Superior temporal gyrus (tissue), 1 donor: ENCODE data around the gene VCL.
A peak's percentile ranks its signal among the peaks of the same experiment; 100 is the strongest.
"Not testable (repeated sequence)": the region's sequence is repeated elsewhere in the genome, so short reads cannot be mapped to it uniquely, and the experiment has no call there.

Experiments used
- DNase-seq: peaks from one replicate; pipeline ENCODE4 v3.0.0-alpha.2; 2016; ENCODE audit errors: extremely low spot score

The VCL gene

DNA sequence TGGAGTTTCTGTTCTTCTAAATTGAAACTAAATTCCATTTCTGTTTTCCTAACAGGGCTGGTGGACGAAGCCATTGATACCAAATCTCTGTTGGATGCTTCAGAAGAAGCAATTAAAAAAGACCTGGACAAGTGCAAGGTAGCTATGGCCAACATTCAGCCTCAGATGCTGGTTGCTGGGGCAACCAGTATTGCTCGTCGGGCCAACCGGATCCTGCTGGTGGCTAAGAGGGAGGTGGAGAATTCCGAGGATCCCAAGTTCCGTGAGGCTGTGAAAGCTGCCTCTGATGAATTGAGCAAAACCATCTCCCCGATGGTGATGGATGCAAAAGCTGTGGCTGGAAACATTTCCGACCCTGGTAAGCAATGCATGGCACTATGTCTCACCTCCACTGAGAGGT lies 107.1 kb downstream of the VCL start:
- DNase-seq, result peak; percentile 50

DNA sequence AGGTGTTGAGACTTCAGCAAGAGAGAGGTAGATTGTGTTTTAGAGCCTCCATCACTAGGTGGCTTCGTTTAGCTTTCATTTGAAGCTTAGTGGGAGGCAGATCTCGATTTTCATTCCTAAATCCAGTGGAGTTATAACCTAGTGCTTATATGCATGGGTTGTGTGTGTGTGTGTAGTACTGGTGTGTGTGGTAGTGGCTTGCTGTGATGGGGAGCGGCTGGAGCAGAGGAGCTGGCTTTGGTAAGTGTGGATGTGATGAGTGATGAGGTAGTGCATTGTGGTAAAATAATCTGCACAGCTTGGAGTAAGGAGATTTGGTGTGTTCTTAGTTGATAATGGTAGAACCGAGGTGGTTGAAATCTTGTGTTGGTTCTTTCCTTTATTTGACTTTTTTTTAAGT lies 109.5 kb downstream of the VCL start:
- no peak for DNase-seq

DNA sequence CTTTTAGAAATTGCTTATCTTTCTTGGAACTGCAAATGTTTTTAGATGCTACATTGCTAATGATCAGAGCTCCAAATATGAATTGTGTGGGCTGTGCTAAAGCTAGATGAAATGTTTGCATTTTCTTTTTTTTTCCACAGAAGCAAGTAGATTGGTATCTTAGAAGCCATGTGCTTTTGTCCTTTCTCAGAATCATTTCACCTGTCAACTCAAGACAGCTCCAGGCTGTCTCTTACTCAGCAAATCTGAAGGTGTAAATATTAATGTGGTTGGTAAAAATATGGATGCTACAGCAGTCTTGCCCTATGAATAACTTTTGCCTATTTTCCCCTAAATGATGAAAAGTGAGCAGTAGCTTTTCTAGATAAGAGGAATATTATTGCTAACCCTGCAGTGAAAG lies 111.5 kb downstream of the VCL start:
- no peak for DNase-seq

DNA sequence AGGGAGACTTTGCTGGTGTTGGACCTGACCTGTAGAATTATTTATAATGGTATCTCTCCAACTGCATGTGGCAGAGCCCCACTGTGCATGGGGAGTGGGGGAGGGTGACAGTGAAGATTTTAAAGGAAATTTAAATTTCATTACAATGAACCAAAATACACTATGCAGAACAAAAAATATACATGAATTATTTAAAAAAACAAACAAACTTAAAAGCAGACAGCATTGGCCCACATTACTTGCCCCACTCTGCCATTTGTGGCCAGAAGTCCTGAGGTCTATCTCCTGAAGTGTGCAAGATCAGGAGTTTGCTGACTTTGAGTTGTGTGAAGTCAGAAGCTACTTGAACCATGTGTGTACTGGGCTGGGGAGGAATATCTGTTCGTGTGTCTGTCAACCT lies 112.2 kb downstream of the VCL start:
- DNase-seq, result no peak

DNA sequence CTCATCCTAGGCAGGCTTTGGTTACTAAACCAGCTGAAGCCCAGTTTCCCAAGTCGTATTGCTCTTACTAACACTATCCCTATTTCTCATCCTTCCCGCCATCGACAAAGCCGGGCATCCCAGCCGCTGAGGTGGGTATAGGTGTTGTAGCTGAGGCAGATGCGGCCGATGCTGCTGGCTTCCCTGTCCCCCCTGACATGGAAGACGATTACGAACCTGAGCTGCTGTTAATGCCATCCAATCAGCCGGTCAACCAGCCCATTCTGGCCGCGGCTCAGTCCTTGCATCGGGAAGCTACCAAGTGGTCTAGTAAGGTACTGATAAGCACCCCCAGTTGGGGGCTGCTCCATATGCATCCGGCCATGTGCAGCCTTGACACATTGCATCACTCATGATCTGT lies 113.9 kb downstream of the VCL start:
- DNase-seq, result no peak

DNA sequence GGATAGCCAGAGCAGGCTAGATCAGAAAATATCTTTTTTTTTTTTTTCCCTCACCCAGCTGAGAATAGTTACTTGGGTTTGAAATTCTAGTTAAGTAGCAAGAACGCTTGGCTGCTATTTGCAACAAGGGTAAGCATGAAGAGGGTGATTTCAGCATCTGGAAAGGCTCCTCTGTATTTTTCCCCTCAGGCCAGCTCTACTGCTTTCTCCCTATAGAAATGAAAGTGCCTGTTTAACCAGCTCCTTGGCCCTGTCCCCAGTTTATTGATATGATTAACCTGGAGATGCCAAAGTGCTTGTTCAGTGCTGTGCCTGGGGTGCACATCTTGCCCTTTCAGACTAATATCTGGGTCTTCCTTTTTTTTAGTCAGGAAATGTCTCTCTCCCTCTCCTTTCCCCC lies 115.6 kb downstream of the VCL start:
- peak; percentile 26 for DNase-seq

DNA sequence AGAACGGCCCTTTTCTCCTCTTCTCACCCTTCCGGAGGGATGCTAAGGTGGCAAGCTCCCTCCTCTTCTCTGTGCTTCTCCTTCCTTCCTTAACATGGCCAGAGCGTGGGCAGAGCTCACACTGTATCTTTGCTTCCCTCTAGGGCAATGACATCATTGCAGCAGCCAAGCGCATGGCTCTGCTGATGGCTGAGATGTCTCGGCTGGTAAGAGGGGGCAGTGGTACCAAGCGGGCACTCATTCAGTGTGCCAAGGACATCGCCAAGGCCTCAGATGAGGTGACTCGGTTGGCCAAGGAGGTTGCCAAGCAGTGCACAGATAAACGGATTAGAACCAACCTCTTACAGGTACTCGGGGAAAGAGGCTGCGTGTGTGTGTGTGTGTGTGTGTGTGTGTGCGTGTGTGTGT lies 116.1 kb downstream of the VCL start:
- DNase-seq, result peak; percentile 55

DNA sequence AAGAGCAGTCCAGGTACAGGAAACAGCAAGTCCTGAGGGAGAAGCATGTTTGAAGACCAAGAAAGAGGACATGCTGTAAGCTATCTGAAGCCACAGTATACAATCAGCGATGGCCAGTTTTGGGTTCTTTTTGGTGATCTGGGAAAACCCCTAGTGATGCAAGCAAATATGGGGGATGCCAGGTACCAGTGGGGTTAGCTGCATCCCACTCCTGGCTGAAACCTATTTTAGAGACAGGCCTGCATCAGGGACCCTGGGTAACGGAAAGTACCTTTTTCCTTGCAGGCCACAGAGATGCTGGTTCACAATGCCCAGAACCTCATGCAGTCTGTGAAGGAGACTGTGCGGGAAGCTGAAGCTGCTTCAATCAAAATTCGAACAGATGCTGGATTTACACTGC lies 119.8 kb downstream of the VCL start:
- DNase-seq, result no peak

DNA sequence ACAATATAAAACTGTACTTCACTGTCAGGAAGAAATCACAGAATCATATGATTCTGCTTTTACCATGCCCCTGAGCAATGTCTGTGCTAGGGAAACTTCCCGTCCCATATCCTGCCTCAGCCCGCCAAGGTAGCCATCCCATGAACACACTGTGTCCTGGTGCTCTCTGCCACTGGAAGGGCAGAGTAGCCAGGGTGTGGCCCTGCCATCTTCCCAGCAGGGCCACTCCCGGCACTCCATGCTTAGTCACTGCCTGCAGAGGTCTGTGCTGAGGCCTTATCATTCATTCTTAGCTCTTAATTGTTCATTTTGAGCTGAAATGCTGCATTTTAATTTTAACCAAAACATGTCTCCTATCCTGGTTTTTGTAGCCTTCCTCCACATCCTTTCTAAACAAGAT lies 120.9 kb downstream of the VCL start:
- no peak for DNase-seq

DNA sequence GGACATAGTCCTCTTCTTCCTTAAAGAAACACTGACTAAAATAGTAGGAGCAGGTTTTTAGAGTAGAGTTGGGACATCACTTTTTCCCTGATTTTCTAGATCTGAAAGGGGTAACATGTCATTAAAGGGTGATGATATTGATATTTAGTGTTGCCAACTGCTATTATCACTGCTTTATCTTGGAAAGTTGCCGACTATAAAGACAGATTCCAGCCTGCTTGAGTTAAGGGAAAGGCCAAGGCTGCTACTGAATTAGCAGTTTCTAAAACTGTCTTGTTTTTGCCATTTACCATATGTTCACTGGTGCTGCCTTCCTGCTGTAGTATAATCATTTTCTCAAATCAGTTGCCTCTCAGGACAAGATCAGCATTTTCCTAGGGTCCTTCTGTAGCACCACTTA lies 123.0 kb downstream of the VCL start:
- peak; percentile 32 for DNase-seq

DNA sequence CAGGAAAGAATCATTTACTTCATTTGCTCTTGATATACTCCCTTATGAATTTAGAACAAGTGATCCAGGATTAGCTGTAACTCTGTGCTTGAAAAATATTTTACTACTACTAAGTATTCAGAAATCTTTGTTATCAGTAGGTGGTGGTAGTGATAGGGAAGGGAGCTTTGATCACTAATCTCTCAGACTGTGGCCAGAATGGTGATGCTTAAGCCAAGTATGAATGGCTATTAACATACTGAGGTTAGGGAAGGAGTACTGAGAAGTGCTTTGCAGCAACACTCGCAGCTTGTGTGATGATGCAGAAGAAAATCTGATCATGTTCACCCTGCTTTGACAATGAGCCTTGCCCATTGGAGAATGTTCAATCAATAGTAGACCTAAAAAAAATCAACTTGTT lies 123.5 kb downstream of the VCL start:
- no peak for DNase-seq

DNA sequence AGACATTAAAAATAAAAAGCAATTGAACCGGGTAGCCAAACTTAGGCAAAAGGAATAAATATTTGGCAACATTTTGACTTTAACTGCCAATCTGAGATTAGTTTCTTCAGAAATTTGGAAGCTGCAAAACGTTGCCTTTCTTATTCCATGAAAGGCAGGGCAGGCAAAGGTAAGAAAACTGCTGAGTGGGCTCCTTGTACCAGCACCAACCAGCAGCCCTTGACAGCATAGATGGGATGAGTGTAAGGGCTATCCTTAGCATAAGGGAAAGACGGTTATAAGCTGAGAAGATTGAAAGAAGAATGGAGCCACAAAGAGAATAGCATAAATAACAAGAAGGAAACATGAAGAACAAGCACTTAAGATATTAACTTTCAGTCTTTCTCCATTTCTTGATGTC lies 124.1 kb downstream of the VCL start:
- DNase-seq, result no peak

DNA sequence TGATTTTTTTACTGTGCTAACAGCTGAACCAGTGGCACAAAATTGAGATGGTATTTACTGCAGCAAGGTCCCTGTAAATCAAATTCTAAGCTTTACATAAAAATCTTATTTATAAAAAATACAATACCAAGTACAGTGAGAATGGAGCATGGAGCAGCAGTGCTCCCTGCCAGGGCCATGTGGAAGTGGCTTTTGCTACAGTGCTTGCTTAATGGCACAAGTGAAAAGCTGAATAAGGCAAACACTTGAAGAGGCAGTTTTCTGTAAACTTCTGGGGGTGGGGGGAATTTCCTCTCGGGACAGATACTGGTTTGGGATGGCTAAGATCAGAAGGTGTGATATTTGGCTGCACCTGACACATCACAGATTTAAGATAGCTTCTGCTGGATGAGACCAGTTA lies 125.2 kb downstream of the VCL start:
- DNase-seq, result no peak

DNA sequence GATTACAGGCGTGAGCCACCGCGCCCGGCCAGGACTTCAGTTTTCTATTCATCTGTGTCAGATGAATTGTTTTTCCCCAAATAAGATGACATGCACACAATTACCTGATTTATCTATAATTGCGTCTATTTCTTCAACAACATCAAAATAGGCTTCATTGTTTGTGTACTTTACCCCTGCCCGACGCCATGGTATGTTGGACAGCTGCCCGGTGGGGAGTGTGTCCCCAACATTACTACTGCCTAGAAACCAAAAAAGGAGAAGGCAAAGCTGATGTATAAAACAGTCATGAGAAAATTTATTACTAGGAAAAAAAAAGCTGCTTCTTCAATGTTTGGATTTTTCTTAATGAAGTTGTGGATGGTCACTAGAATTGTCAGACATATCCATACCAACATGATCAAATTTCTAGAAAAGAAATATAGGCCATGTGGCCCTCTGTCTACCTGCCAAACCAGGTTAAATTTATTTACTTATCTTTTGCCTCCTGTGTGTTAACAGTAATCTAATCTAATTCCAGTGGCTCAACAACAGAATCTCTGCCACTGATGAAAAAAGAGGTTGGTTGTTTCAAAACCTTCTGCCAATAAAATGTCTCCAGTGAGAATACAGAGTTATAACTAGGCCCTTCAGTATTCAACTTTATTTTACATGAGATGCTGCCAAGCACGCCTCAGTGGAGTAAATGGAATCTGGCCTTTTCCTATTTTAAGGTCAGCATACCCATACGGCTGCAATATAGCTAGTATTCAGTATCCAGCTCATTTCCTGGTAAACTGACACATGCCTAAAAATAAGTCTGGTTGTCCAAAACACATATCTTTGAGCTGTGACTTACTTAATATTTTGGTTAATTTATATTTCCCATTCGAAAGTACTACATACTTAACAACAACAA lies 136.3 kb downstream of the VCL start:
- DNase-seq, result no peak

DNA sequence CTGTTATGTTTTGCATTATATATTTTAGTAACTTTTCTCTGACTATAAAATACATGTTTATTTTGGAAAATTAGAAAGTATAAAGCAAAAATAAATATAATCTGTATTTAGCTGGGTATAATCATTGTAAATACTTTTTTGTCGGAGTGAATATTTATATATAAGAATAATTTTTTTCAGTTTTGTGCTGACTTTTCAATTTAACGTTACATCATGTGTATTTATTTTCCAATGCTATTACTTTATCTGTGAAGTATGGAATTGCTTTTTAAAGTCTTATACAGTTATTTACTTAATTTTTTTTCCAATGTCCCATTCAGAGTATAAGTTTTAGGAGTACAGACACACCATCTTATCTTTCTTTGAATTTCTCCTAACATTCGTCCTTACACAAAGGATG lies 137.5 kb downstream of the VCL start:
- DNase-seq, result no peak

DNA sequence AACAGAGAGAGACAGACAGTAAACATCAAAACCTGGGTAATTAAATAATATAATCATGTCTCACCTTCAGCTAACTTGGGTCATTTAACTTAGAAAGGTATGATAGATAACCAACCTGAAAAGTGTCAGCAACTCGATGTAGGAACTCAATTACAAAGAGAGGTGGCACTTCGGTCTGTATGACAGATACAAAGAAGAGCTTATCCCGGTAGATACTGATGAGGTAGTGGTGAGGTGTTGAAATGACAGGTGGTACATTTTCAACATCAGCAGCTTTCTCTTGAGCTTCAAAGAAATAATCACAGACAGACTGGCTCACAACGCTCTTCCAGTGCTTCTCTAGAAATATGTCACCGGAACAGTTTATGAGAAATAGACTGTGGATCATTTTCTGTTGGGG lies 140.1 kb downstream of the VCL start:
- DNase-seq, result no peak

DNA sequence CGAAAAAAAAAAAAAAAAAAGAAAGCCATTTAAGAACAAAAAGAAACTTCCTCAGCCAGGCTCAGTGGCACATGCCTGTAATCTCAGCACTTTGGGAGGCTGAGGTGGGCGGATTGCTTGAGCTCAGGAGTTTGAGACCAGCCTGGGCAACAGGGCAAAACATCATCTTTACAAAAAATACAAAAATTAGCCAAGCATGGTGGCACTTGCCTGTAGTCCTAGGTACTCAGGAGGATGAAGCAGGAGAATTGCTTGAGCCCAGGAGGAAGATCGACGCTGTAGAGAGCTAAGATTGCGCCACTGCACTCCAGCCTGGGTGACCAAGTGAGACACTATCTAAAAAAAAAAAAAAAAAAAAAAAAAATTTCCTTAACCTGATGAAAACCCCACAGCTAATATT lies 140.7 kb downstream of the VCL start:
- not testable (repeated sequence) for DNase-seq

DNA sequence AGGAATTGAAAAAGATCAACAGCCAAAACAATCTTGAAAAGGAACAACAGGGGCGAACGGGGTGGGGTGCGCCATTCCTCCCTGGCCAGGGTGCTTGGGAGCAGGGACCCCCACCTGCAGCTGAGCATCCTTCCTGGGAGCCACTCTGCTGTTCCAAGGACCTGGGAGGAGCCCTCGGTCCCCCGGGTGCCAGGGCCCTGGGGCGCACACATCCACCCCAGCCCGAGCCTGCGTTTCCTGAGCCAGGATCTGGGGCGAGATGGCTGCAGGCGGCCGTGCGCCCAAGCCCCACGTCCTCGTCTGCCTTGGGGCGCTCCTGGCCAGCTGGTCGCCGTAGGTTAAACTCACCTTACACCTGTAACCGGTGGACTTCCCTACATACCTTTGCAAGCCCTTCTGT lies 142.1 kb downstream of the VCL start:
- DNase-seq, result no peak

DNA sequence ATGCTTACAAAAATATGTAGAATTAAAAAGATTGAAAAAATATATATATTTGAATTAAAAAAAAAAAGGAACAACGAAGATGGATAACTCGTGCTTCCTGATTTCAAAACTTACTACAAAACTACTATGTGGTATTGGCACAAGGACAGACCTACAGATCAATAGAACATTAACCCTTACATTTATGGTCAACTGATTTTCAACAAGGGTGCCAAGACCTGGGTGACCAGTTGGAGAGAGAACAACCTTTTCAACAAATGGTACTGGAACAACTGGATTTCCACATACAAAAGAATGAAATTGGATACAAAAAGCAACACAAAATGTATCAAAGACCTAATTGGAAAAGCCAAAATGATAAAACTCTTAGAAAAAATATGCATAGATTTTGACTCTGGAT lies 142.6 kb downstream of the VCL start:
- DNase-seq, result no peak

DNA sequence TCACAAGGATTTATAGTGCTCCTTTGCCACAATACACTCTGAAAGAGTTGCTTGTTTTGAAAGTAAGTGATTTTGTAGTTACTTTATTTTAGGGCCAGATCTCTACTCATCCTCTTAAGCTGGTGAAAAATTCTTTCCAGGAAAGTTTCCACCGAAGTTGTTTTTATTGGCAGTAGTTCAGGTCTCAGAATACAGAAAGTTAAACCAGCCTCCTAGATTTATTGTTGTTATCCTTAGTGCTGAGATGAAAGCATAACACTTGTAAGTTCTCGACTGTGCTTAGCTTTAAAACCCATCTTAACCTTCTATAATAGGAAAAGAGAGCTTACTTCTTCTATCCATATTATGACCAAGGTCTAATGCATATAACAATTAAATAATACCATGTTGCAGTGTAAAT lies 147.2 kb downstream of the VCL start:
- no peak for DNase-seq

DNA sequence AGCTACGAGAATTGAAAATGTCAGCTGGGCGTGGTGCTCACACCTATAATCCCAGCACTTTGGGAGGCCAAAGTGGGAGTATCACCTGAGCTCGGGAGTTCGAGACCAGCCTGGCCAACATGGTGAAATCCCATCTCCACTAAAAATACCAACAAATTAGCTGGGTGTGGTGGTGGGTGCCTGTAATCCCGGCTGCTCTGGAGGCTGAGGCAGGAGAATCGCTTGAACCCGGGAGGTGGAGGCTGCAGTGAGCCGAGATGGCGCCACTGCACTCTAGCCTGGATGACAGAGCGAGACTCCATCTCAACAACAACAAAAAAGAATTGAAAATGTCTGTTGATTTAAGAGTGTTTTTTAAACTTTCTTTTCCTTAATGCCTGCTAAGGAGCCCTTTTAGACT lies 149.1 kb downstream of the VCL start:
- not testable (repeated sequence) for DNase-seq

DNA sequence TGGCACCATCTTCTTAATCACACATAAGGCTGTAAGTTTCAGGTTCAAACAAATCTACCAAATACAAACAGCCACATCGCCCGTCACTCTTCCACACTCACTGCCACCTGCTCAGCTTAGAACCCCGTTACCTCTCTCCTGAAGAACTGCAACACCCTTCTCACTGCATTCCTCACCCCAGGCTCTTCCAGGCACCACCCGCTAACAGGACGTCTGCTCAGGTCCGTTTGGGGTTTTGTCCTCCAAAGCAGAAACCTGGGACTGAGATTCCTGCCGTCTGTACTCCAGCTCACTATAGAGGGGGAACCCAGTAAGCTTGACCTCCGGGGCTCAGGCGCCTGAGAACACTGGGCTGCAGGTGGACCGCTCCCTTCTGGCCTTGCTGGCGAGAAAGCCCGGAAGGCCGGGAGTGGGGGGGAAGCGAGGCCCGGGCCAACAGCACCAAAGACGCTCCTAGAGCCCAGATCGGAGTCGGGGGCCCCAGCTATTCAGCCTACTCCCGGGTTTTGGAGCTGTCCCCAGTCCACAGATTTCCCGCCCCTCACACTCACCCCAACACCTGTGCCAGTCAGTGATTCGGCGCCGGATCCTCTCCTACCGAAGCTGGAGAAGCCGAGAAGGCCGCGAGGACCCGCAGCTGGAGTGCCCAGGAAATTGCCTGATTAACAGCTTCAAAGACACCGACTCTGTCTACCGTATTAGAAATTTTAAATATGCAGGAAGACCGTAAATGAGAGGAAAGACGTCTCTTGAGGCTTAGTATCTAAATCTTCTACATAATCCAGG lies 152.5 kb downstream of the VCL start, which contains the start of gene AP3M1:
Gene AP3M1, minus strand, starts transcription at position 625 of the 786 bp plus-strand sequence. CDS start 12,449 bp downstream, outside the sequence.
- DNase-seq, result peak; percentile 98
